A549 (cell line): ENCODE data around the gene C5AR2.

ENCODE experiments used
- CTCF ChIP-seq: fragments of >200 bp; sonication (Bioruptor Twin); formaldehyde crosslinking; IDR thresholded peaks from 3 replicates; pipeline ENCODE4 v1.5.1; 2016
- POLR2A ChIP-seq: IDR thresholded peaks from 2 replicates; pipeline ENCODE4 v1.6.1; 2012; ENCODE audit warnings: mild to moderate bottlenecking, low read length
- RAD21 ChIP-seq, 2 experiments: fragments of >200 bp in 1 of 2; sonication (Bioruptor Twin) in 1 of 2; formaldehyde crosslinking in 1 of 2; IDR thresholded peaks in 1 of 2; conservative IDR thresholded peaks in 1 of 2; 2 replicates in 1 of 2; 3 replicates in 1 of 2; pipeline ENCODE4 v1.6.1; 2012 to 2018; ENCODE audit warnings: inconsistent platforms in 1 of 2
- SMC3 ChIP-seq: fragments of >200 bp; sonication (Bioruptor Twin); formaldehyde crosslinking; IDR thresholded peaks from 3 replicates; pipeline ENCODE4 v1.6.1; 2018; ENCODE audit warnings: inconsistent platforms

GRCh38 chr19:47362321-47362720 lies 30.3 kb downstream of the C5AR2 start:
- TF ChIP-seq CTCF, result no peak
- no peak for TF ChIP-seq RAD21 (conservative IDR thresholded peaks at IDR 0.05 in 1 of 2, IDR thresholded peaks at IDR 0.05 in 1 of 2)
- no peak for TF ChIP-seq POLR2A
- TF ChIP-seq SMC3, result no peak
